Neural progenitor cell (in vitro differentiated cells): Measurements from ENCODE around the gene RSBN1L. TPM values are rescaled to one million over a fixed set of nuclear protein-coding genes. Genes with fewer than 3 reads are reported as not detected.
"Not testable (repeated sequence)": the region's sequence is repeated elsewhere in the genome, so short reads cannot be mapped to it uniquely, and the experiment has no call there.

Experiments
- DNase-seq: peaks from one replicate; pipeline ENCODE4 v3.0.0-alpha.2; 2016; ENCODE audit warnings: low spot score
- H2AFZ ChIP-seq: fragments of 200-600 bp; sonication (generic); replicated peaks from 2 replicates; pipeline ENCODE4 v1.6.1; 2016; ENCODE audit warnings: antibody characterized with exemption
- H3F3A ChIP-seq: fragments of 200-600 bp; sonication (generic); 2 replicates; pipeline ENCODE4 v1.6.1; 2016; ENCODE audit warnings: antibody characterized with exemption, low read depth
- H3K27ac ChIP-seq: fragments of 200-600 bp; sonication (generic); 2 replicates; pipeline ENCODE4 v1.5.1; 2016; ENCODE audit warnings: mild to moderate bottlenecking
- H3K27me3 ChIP-seq: fragments of 200-600 bp; sonication (generic); 2 replicates; pipeline ENCODE4 v1.6.1; 2016; ENCODE audit warnings: mild to moderate bottlenecking, moderate library complexity
- H3K36me3 ChIP-seq: fragments of 200-600 bp; sonication (generic); 2 replicates; pipeline ENCODE4 v1.5.1; 2016
- H3K4me1 ChIP-seq: fragments of 200-600 bp; sonication (generic); 2 replicates; pipeline ENCODE4 v1.6.1; 2016; ENCODE audit warnings: mixed run types
- H3K4me2 ChIP-seq: fragments of 200-600 bp; sonication (generic); 2 replicates; pipeline ENCODE4 v1.6.1; 2016
- H3K4me3 ChIP-seq: fragments of 200-600 bp; sonication (generic); 2 replicates; pipeline ENCODE4 v1.5.1; 2016
- H3K79me2 ChIP-seq: fragments of 200-600 bp; sonication (generic); 2 replicates; pipeline ENCODE4 v1.6.1; 2016; ENCODE audit warnings: low read depth
- H3K9ac ChIP-seq: fragments of 200-600 bp; sonication (generic); 2 replicates; pipeline ENCODE4 v1.6.1; 2016
- H3K9me3 ChIP-seq: fragments of 200-600 bp; sonication (generic); 2 replicates; pipeline ENCODE4 v1.5.1; 2016; ENCODE audit warnings: low read depth
- H4K20me1 ChIP-seq: fragments of 200-600 bp; sonication (generic); 2 replicates; pipeline ENCODE4 v1.6.1; 2016; ENCODE audit warnings: low read depth
- H3K27ac Mint-ChIP-seq: 3 replicates; pipeline ENCODE4 v1.8.0; 2021; ENCODE audit warnings: mixed read lengths
- H3K27me3 Mint-ChIP-seq: 2 replicates; pipeline ENCODE4 v1.8.0; 2022; ENCODE audit warnings: low read depth, mild to moderate bottlenecking, inconsistent platforms, moderate library complexity, mixed read lengths; ENCODE audit not compliant: insufficient read depth
- H3K36me3 Mint-ChIP-seq: 3 replicates; pipeline ENCODE4 v1.8.0; 2021; ENCODE audit warnings: mixed read lengths
- H3K4me1 Mint-ChIP-seq: 3 replicates; pipeline ENCODE4 v1.8.0; 2021; ENCODE audit warnings: mixed read lengths
- H3K4me3 Mint-ChIP-seq: 3 replicates; pipeline ENCODE4 v1.8.0; 2021; ENCODE audit warnings: mild to moderate bottlenecking, moderate library complexity, mixed read lengths
- H3K9me3 Mint-ChIP-seq: 3 replicates; pipeline ENCODE4 v1.8.0; 2020; ENCODE audit warnings: mixed read lengths
- EZH2 ChIP-seq: fragments of 200-600 bp; sonication (generic); IDR thresholded peaks from 2 replicates; pipeline ENCODE4 v1.6.1; 2017; ENCODE audit warnings: antibody characterized with exemption, mild to moderate bottlenecking, moderate library complexity
- EZH2phosphoT487 ChIP-seq: fragments of 200-600 bp; sonication (generic); IDR thresholded peaks from 2 replicates; pipeline ENCODE4 v1.6.1; 2017; ENCODE audit warnings: antibody characterized with exemption
- total RNA-seq: library from RNA; depleted of rRNA; stranded (reverse); fragments of >200 nt; gene quantifications from 2 replicates; pipeline ENCODE4 v1.2.3, GENCODE V29; 2015; ENCODE audit warnings: low replicate concordance
- TF ChIP-seq, protein P1 (sequence below): fragments of 200-600 bp; sonication (generic); IDR thresholded peaks from 2 replicates; pipeline ENCODE4 v1.5.1; 2017; ENCODE audit warnings: antibody characterized with exemption, mild to moderate bottlenecking

The RSBN1L gene
- total RNA-seq, 1 donor from 2014 or later = 25.0 TPM

- no peak overlapping the region for H3K4me3 ChIP-seq
- Mint-ChIP-seq H3K4me1 (no peaks in the 10 kb centered on the region), H3K4me3 (no peak overlapping the region), H3K27ac (no peak overlapping the region), H3K27me3 (no peaks in the 10 kb centered on the region), H3K9me3 (peaks cover 8% of the 10 kb centered on the region), H3K36me3 (peaks cover 36% of the 10 kb centered on the region)
- TF ChIP-seq EZH2 (no peak), EZH2phosphoT487 (no peak)
- TF ChIP-seq, protein P1, sequence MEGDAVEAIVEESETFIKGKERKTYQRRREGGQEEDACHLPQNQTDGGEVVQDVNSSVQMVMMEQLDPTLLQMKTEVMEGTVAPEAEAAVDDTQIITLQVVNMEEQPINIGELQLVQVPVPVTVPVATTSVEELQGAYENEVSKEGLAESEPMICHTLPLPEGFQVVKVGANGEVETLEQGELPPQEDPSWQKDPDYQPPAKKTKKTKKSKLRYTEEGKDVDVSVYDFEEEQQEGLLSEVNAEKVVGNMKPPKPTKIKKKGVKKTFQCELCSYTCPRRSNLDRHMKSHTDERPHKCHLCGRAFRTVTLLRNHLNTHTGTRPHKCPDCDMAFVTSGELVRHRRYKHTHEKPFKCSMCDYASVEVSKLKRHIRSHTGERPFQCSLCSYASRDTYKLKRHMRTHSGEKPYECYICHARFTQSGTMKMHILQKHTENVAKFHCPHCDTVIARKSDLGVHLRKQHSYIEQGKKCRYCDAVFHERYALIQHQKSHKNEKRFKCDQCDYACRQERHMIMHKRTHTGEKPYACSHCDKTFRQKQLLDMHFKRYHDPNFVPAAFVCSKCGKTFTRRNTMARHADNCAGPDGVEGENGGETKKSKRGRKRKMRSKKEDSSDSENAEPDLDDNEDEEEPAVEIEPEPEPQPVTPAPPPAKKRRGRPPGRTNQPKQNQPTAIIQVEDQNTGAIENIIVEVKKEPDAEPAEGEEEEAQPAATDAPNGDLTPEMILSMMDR = no peak
- H3K4me2 ChIP-seq = no peak overlapping the region
- H3F3A ChIP-seq = no peaks in the 10 kb centered on the region
- H3K9ac ChIP-seq = no peak overlapping the region
- H3K9me3 ChIP-seq = no peaks in the 10 kb centered on the region
- H3K36me3 ChIP-seq = peaks cover 7% of the 10 kb centered on the region
- peaks cover 100% of the 10 kb centered on the region for H3K79me2 ChIP-seq
- DNase-seq = no peak
- H4K20me1 ChIP-seq = peaks cover 37% of the 10 kb centered on the region
- H3K4me1 ChIP-seq = no peaks in the 10 kb centered on the region
- H3K27me3 ChIP-seq = no peaks in the 10 kb centered on the region
- H3K27ac ChIP-seq = no peak overlapping the region
- H2AFZ ChIP-seq = no peak overlapping the region
These were observed 13.8 kb downstream of the RSBN1L start for GRCh38 chr7:77710067-77710466.

DNA sequence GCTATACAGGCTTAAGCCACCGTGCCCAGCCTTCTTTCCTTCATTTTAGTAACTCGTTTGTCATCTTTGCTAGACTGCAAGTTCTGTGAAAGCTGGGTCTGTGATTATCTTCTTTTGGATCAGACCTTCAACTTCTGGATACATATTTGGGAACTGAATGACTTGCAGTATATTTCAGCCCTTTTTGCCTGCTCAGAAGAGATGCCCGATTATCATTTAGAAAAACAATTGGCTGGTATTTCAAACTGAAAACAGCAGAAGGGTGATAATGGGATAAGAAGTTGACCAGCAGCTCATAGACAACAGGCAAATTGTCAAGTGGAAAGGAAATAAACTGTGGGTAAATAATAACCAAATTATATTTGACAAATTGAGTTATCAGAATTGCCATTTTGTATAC, 14.6 kb downstream of the RSBN1L start:
- Mint-ChIP-seq H3K4me1 (no peaks in the 10 kb centered on the region), H3K36me3 (peaks cover 36% of the 10 kb centered on the region), H3K9me3 (peaks cover 5% of the 10 kb centered on the region), H3K27me3 (no peaks in the 10 kb centered on the region), H3K4me3 (no peak overlapping the region), H3K27ac (no peak overlapping the region)
- Histone ChIP-seq H3F3A (no peaks in the 10 kb centered on the region), H3K4me2 (no peak overlapping the region), H3K4me1 (no peaks in the 10 kb centered on the region), H3K27ac (no peak overlapping the region), H3K27me3 (no peaks in the 10 kb centered on the region), H3K4me3 (no peak overlapping the region), H2AFZ (no peak overlapping the region), H3K9me3 (no peaks in the 10 kb centered on the region), H3K79me2 (peaks cover 100% of the 10 kb centered on the region), H4K20me1 (peaks cover 29% of the 10 kb centered on the region), H3K9ac (no peak overlapping the region), H3K36me3 (peaks cover 7% of the 10 kb centered on the region)
- TF ChIP-seq, protein P1 = no peak
- TF ChIP-seq EZH2 (no peak), EZH2phosphoT487 (no peak)
- no peak for DNase-seq

GRCh38 chr7:77714195-77714594, 17.9 kb downstream of the RSBN1L start:
- H4K20me1 ChIP-seq = peaks cover 31% of the 10 kb centered on the region
- no peak overlapping the region for H3K4me2 ChIP-seq

GRCh38 chr7:77714931-77715330, 18.7 kb downstream of the RSBN1L start:
- H3K36me3 ChIP-seq, H3K27me3 Mint-ChIP-seq, H3K9me3 ChIP-seq, H3K27me3 ChIP-seq, H3K4me2 ChIP-seq, H3K4me3 Mint-ChIP-seq, H3K27ac ChIP-seq, H3K4me1 ChIP-seq, H3K27ac Mint-ChIP-seq, DNase-seq, H3K4me1 Mint-ChIP-seq, H3K9ac ChIP-seq, H3K9me3 Mint-ChIP-seq, H3K4me3 ChIP-seq, H2AFZ ChIP-seq, H3F3A ChIP-seq: not testable (repeated sequence)
- H3K36me3 Mint-ChIP-seq = peaks cover 29% of the 10 kb centered on the region
- H3K79me2 ChIP-seq = peaks cover 100% of the 10 kb centered on the region
- peaks cover 35% of the 10 kb centered on the region for H4K20me1 ChIP-seq

More at GRCh38 chr7:77714195-77714594, 17.9 kb downstream of the RSBN1L start:
- Mint-ChIP-seq H3K4me1 (no peaks in the 10 kb centered on the region), H3K4me3 (no peak overlapping the region), H3K36me3 (peaks cover 31% of the 10 kb centered on the region), H3K9me3 (peaks cover 5% of the 10 kb centered on the region), H3K27ac (no peak overlapping the region), H3K27me3 (no peaks in the 10 kb centered on the region)
- H3K36me3 ChIP-seq = peaks cover 7% of the 10 kb centered on the region
- no peak overlapping the region for H3K4me3 ChIP-seq
- H3K27me3 ChIP-seq = no peaks in the 10 kb centered on the region
- H3K27ac ChIP-seq = no peak overlapping the region
- H3F3A ChIP-seq = no peaks in the 10 kb centered on the region
- no peak overlapping the region for H2AFZ ChIP-seq
- no peak overlapping the region for H3K9ac ChIP-seq
- no peaks in the 10 kb centered on the region for H3K9me3 ChIP-seq
- no peak for DNase-seq
- H3K79me2 ChIP-seq = peaks cover 100% of the 10 kb centered on the region
- H3K4me1 ChIP-seq = no peaks in the 10 kb centered on the region
- TF ChIP-seq EZH2phosphoT487 (no peak), EZH2 (no peak)
- TF ChIP-seq, protein P1 = no peak
